Calu3 (cell line): ENCODE data around the gene RXFP2. TPM values are rescaled to one million over a fixed set of nuclear protein-coding genes. Genes with fewer than 3 reads are reported as not detected.

Source experiments
- BruUV-seq: library from RNA; stranded (reverse); fragments of 400-500 nt; replicated peaks from 2 replicates; lab custom pipeline; 2021; lab: Mats Ljungman, UMichigan
- CTCF ChIA-PET: fragments of 300-600 bp; sonication (Branson Sonifier 250); formaldehyde crosslinking; loops from one replicate; lab custom pipeline; 2022; ENCODE audit warnings: antibody characterized with exemption; lab: Charles Lee
- DNase-seq: peaks from one replicate; pipeline ENCODE4 v3.0.0; 2022
- H3K27ac Mint-ChIP-seq: one replicate; pipeline ENCODE4 v1.8.0; 2022; ENCODE audit warnings: mixed read lengths; ENCODE audit not compliant: unreplicated experiment
- H3K27me3 Mint-ChIP-seq: one replicate; pipeline ENCODE4 v1.8.0; 2022; ENCODE audit warnings: mixed read lengths; ENCODE audit not compliant: unreplicated experiment
- H3K36me3 Mint-ChIP-seq: one replicate; pipeline ENCODE4 v1.8.0; 2022; ENCODE audit warnings: mild to moderate bottlenecking, moderate library complexity, mixed read lengths; ENCODE audit not compliant: insufficient read depth, unreplicated experiment
- H3K4me1 Mint-ChIP-seq: one replicate; pipeline ENCODE4 v1.8.0; 2022; ENCODE audit warnings: mild to moderate bottlenecking, low read depth, mixed read lengths; ENCODE audit not compliant: unreplicated experiment
- H3K4me3 Mint-ChIP-seq: one replicate; pipeline ENCODE4 v1.8.0; 2022; ENCODE audit warnings: mild to moderate bottlenecking, low read depth, moderate library complexity, mixed read lengths; ENCODE audit not compliant: unreplicated experiment
- H3K9me3 Mint-ChIP-seq: one replicate; pipeline ENCODE4 v1.8.0; 2022; ENCODE audit warnings: low read depth, mixed read lengths; ENCODE audit not compliant: unreplicated experiment
- CTCF ChIP-seq: fragments of 200-600 bp; IDR thresholded peaks from one replicate; pipeline ENCODE4 v1.8.0; 2022; ENCODE audit warnings: antibody characterized with exemption; ENCODE audit not compliant: unreplicated experiment
- intact Hi-C: fragments of 100-400 bp; cut with micrococcal nuclease; formaldehyde crosslinking; loops from one replicate; pipeline ENCODE4 v1.10.0; 2022; ENCODE audit not compliant: unreplicated experiment
- total RNA-seq: library from RNA; stranded (reverse); gene quantifications from 2 replicates; pipeline ENCODE4 v1.2.3, GENCODE V29; 2022

RXFP2 gene
- total RNA-seq, 1 experiment from 2014 or later: not detected

DNA sequence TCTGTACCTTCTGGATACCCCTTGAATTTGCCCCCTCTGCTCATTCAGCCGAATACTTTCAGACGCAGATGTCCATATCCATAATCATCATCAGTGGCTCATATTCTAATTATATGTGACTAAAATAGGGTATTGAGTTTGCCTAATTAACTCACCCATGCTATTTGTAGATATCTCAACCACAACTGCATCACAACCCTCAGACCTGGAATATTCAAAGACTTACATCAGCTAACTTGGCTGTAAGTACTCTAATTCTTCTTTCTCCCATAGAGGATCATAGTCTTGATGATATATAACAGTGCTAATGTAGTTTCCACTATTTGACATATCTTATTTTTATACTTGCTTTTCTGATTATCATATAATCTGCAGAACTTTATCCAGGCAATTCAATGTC lies 35.8 kb downstream of the RXFP2 start:
- TF ChIP-seq CTCF: no peak
- Mint-ChIP-seq H3K27ac (no peak overlapping the region), H3K36me3 (no peaks in the 10 kb centered on the region), H3K27me3 (peaks cover 16% of the 10 kb centered on the region), H3K4me1 (no peaks in the 10 kb centered on the region), H3K9me3 (no peaks in the 10 kb centered on the region), H3K4me3 (no peak overlapping the region)
- intact Hi-C loops: no loop called here
- no peak for DNase-seq
- CTCF ChIA-PET: no interaction called here
- no TSS peak for BruUV-seq

DNA sequence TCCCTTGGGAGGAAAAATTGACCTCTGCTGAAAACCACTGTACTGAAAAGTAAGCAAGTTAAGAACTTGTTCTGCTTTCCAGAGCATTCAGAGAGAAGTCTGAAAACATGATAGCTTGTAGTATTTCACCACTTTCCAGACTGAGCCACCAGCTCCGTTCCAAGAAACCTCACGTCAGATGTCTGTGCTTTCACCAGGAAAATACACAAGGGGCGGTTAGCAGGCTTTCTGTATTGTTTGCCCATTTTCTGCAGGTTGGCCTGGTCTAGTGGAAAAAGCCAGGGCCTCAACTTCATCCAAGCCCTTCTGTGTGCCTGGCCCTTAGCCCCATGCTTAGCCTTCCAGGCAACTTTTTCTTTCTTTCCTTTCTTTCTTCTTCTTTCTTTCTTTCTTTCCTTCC lies 36.4 kb downstream of the RXFP2 start:
- Mint-ChIP-seq H3K4me1 (no peaks in the 10 kb centered on the region), H3K27ac (no peak overlapping the region), H3K4me3 (no peak overlapping the region), H3K27me3 (peaks cover 22% of the 10 kb centered on the region), H3K9me3 (no peaks in the 10 kb centered on the region), H3K36me3 (no peaks in the 10 kb centered on the region)
- BruUV-seq: no TSS peak
- no peak for DNase-seq
- CTCF ChIA-PET: no interaction called here
- intact Hi-C loops: no loop called here
- no peak for TF ChIP-seq CTCF

- no peak for TF ChIP-seq CTCF
- DNase-seq: no peak
- no TSS peak for BruUV-seq
- intact Hi-C loops: no loop called here
- no peaks in the 10 kb centered on the region for H3K9me3 Mint-ChIP-seq
- H3K27me3 Mint-ChIP-seq: peaks cover 41% of the 10 kb centered on the region
- CTCF ChIA-PET: no interaction called here
- no peaks in the 10 kb centered on the region for H3K36me3 Mint-ChIP-seq
- no peak overlapping the region for H3K4me3 Mint-ChIP-seq
- H3K4me1 Mint-ChIP-seq: no peaks in the 10 kb centered on the region
- H3K27ac Mint-ChIP-seq: no peak overlapping the region
These were observed 41.7 kb downstream of the RXFP2 start for GRCh38 chr13:31781064-31781463.

GRCh38 chr13:31786011-31786410 lies 46.7 kb downstream of the RXFP2 start:
- BruUV-seq: no TSS peak
- no peak for DNase-seq
- no peaks in the 10 kb centered on the region for H3K9me3 Mint-ChIP-seq

More at GRCh38 chr13:31786011-31786410, 46.7 kb downstream of the RXFP2 start:
- no peak overlapping the region for H3K4me3 Mint-ChIP-seq
- peaks cover 36% of the 10 kb centered on the region for H3K27me3 Mint-ChIP-seq
- TF ChIP-seq CTCF: no peak
- CTCF ChIA-PET: no interaction called here
- H3K4me1 Mint-ChIP-seq: no peaks in the 10 kb centered on the region
- no peak overlapping the region for H3K27ac Mint-ChIP-seq
- H3K36me3 Mint-ChIP-seq: no peaks in the 10 kb centered on the region
- intact Hi-C loops: no loop called here
